H1 (cell line): Measurements from ENCODE around the gene SPINK7. TPM values are rescaled to one million over a fixed set of nuclear protein-coding genes. Genes with fewer than 3 reads are reported as not detected.

Source experiments
- CTCF ChIA-PET: fragments of 300-600 bp; sonication (Branson Sonifier 250); formaldehyde crosslinking; loops from one replicate; lab custom pipeline; 2021; ENCODE audit not compliant: partially characterized antibody; lab: Charles Lee
- POLR2A ChIA-PET: fragments of 300-600 bp; sonication (Branson Sonifier 250); formaldehyde crosslinking; loops from one replicate; lab custom pipeline; 2021; ENCODE audit warnings: inconsistent platforms; ENCODE audit not compliant: partially characterized antibody; lab: Charles Lee
- DNase-seq, 2 experiments: peaks; one replicate each; pipeline versions ENCODE4 v3.0.0 to v3.0.0-alpha.2; 2010 to 2022; ENCODE audit warnings: low spot score in 2 of 2, low read depth in 1 of 2, mixed read lengths in 1 of 2
- FAIRE-seq: peaks from 2 replicates; lab custom pipeline; 2011; peaks lifted over from hg19 to GRCh38; lab: Jason Lieb, UNC
- H2AFZ ChIP-seq: 2 replicates; pipeline ENCODE4 v1.8.1; 2012; ENCODE audit warnings: low read length, inconsistent platforms
- H2AK5ac ChIP-seq: 2 replicates; pipeline ENCODE4 v1.6.1; 2013; ENCODE audit warnings: low read depth, low read length
- H2BK120ac ChIP-seq: replicated peaks from 2 replicates; pipeline ENCODE3; 2013; ENCODE audit warnings: low read depth, low read length, inconsistent platforms
- H2BK12ac ChIP-seq: 2 replicates; pipeline ENCODE4 v1.6.1; 2013; ENCODE audit warnings: low read depth, low read length
- H2BK15ac ChIP-seq: 2 replicates; pipeline ENCODE4 v1.6.1; 2013; ENCODE audit warnings: low read length
- H2BK20ac ChIP-seq: 2 replicates; pipeline ENCODE4 v1.6.1; 2013; ENCODE audit warnings: low read length
- H2BK5ac ChIP-seq: 2 replicates; pipeline ENCODE4 v1.6.1; 2013; ENCODE audit warnings: low read depth, low read length
- H3K14ac ChIP-seq: 2 replicates; pipeline ENCODE4 v1.6.1; 2013; ENCODE audit warnings: inconsistent platforms; ENCODE audit not compliant: insufficient read length
- H3K18ac ChIP-seq: 2 replicates; pipeline ENCODE4 v1.6.1; 2013; ENCODE audit warnings: low read length; ENCODE audit errors: extremely low read depth
- H3K23ac ChIP-seq: 2 replicates; pipeline ENCODE4 v1.6.1; 2013; ENCODE audit warnings: inconsistent platforms; ENCODE audit not compliant: insufficient read length
- H3K23me2 ChIP-seq: 2 replicates; pipeline ENCODE4 v1.6.1; 2013; ENCODE audit warnings: low read depth, low read length
- H3K27ac ChIP-seq: 2 replicates; pipeline ENCODE4 v1.6.1; 2011; ENCODE audit warnings: low read depth, low read length, inconsistent platforms
- H3K27me3 ChIP-seq, 4 experiments: replicated peaks in 1 of 4; 1 replicate in 1 of 4; 2 replicates in 3 of 4; pipeline versions ENCODE4 v1.6.1 to v1.8.1; 2011 to 2013; ENCODE audit warnings: low read length in 3 of 4, mild to moderate bottlenecking in 3 of 4, inconsistent platforms in 2 of 4, mixed read lengths in 2 of 4, moderate library complexity in 1 of 4; ENCODE audit not compliant: control insufficient read depth in 3 of 4, insufficient read depth in 3 of 4; ENCODE audit errors: extremely low read depth in 1 of 4
- H3K36me3 ChIP-seq, 4 experiments: 2 replicates each; pipeline versions ENCODE4 v1.6.1 to v1.8.1; 2011 to 2013; ENCODE audit warnings: mild to moderate bottlenecking in 4 of 4, low read length in 3 of 4, moderate library complexity in 2 of 4, control low read depth in 1 of 4, inconsistent platforms in 1 of 4; ENCODE audit not compliant: insufficient read depth in 4 of 4, control insufficient read depth in 2 of 4
- H3K4ac ChIP-seq: replicated peaks from 2 replicates; pipeline ENCODE3; 2013; ENCODE audit warnings: low read length, low read depth, mixed read lengths, inconsistent platforms; ENCODE audit not compliant: insufficient read length
- H3K4me1 ChIP-seq, 4 experiments: replicated peaks in 1 of 4; 1 replicate in 1 of 4; 2 replicates in 3 of 4; pipeline versions ENCODE4 v1.6.1 to v1.8.1; 2011 to 2013; ENCODE audit warnings: low read length in 3 of 4, inconsistent platforms in 2 of 4, mixed read lengths in 1 of 4; ENCODE audit not compliant: insufficient read depth in 4 of 4, control insufficient read depth in 3 of 4
- H3K4me2 ChIP-seq, 2 experiments: 2 replicates each; pipeline versions ENCODE4 v1.6.1 to v1.8.1; 2011 to 2013; ENCODE audit warnings: low read depth in 2 of 2, low read length in 2 of 2, control low read depth in 1 of 2, inconsistent platforms in 1 of 2, mild to moderate bottlenecking in 1 of 2; ENCODE audit not compliant: insufficient read depth in 1 of 2
- H3K4me3 ChIP-seq, 4 experiments: fragments of 200-600, 300-600 bp in 1 of 4; sonication (generic), shearing (Covaris generic), sonication (Bioruptor Twin) in 1 of 4; 2 replicates each; pipeline versions ENCODE4 v1.5.1 to v1.8.1; 2011 to 2016; ENCODE audit warnings: low read length in 4 of 4, low read depth in 3 of 4, control low read depth in 2 of 4, inconsistent platforms in 2 of 4, mild to moderate bottlenecking in 2 of 4, mixed read lengths in 1 of 4, moderate library complexity in 1 of 4; ENCODE audit not compliant: insufficient read depth in 2 of 4; ENCODE audit errors: extremely low read depth in 1 of 4
- H3K56ac ChIP-seq: replicated peaks from 2 replicates; pipeline ENCODE3; 2013; ENCODE audit warnings: low read depth, mild to moderate bottlenecking, mixed read lengths, low read length, inconsistent platforms; ENCODE audit not compliant: insufficient read length
- H3K79me1 ChIP-seq: 2 replicates; pipeline ENCODE4 v1.6.1; 2013; ENCODE audit warnings: low read depth, low read length, control low read depth
- H3K79me2 ChIP-seq, 2 experiments: 2 replicates each; pipeline versions ENCODE4 v1.6.1 to v1.8.1; 2012 to 2013; ENCODE audit warnings: low read length in 2 of 2, mild to moderate bottlenecking in 2 of 2, inconsistent platforms in 1 of 2; ENCODE audit not compliant: insufficient read depth in 2 of 2, control insufficient read depth in 1 of 2
- H3K9ac ChIP-seq, 4 experiments: replicated peaks in 1 of 4; 1 replicate in 1 of 4; 2 replicates in 3 of 4; pipeline versions ENCODE4 v1.6.1 to v1.8.1; 2011 to 2013; ENCODE audit warnings: low read depth in 3 of 4, low read length in 3 of 4, control low read depth in 2 of 4, mild to moderate bottlenecking in 2 of 4, moderate library complexity in 2 of 4, inconsistent platforms in 1 of 4; ENCODE audit errors: extremely low read depth in 1 of 4
- H3K9me3 ChIP-seq, 2 experiments: 2 replicates each; pipeline versions ENCODE4 v1.6.1 to v1.8.1; 2012 to 2013; ENCODE audit warnings: mild to moderate bottlenecking in 2 of 2, moderate library complexity in 2 of 2, control low read depth in 1 of 2, inconsistent platforms in 1 of 2, low read depth in 1 of 2, low read length in 1 of 2, mixed read lengths in 1 of 2; ENCODE audit not compliant: insufficient read depth in 2 of 2
- H4K20me1 ChIP-seq, 2 experiments: replicated peaks in 1 of 2; 2 replicates each; pipeline versions ENCODE3 to v1.8.1; 2011 to 2013; ENCODE audit warnings: inconsistent platforms in 2 of 2, low read length in 2 of 2, mild to moderate bottlenecking in 1 of 2; ENCODE audit not compliant: insufficient read depth in 2 of 2, control insufficient read depth in 1 of 2
- H4K5ac ChIP-seq: 2 replicates; pipeline ENCODE4 v1.6.1; 2013; ENCODE audit warnings: low read length, low read depth, mixed read lengths, inconsistent platforms; ENCODE audit not compliant: insufficient read length
- H4K8ac ChIP-seq: 2 replicates; pipeline ENCODE4 v1.8.0; 2013; ENCODE audit warnings: mild to moderate bottlenecking, moderate library complexity, low read length, inconsistent platforms; ENCODE audit not compliant: insufficient read depth; ENCODE audit errors: extremely low read depth
- H4K91ac ChIP-seq: replicated peaks from 2 replicates; pipeline ENCODE3; 2013; ENCODE audit warnings: low read length, mixed read lengths, inconsistent platforms; ENCODE audit not compliant: insufficient read length
- ATF3 ChIP-seq: IDR thresholded peaks from 2 replicates; pipeline ENCODE4 v1.6.1; 2011; ENCODE audit warnings: low read depth, mild to moderate bottlenecking, low read length; ENCODE audit not compliant: insufficient read depth
- CREB1 ChIP-seq: IDR thresholded peaks from 2 replicates; pipeline ENCODE4 v1.6.1; 2012; ENCODE audit warnings: inconsistent platforms
- GTF2F1 ChIP-seq: IDR thresholded peaks from 2 replicates; pipeline ENCODE4 v1.6.1; 2012; ENCODE audit warnings: low read depth, low read length, improper control_type of control experiment, borderline replicate concordance
- PHF8 ChIP-seq: fragments of 200-600 bp; sonication (generic); conservative IDR thresholded peaks from 2 replicates; pipeline ENCODE4 v1.7.1; 2012; ENCODE audit warnings: low read depth, mild to moderate bottlenecking, inconsistent platforms, low read length, moderate library complexity
- POU5F1 ChIP-seq: IDR thresholded peaks from 2 replicates; pipeline ENCODE4 v1.6.1; 2011; ENCODE audit warnings: low read depth, mild to moderate bottlenecking, low read length, moderate library complexity
- SAP30 ChIP-seq: fragments of 300-600 bp; sonication (generic); IDR thresholded peaks from 2 replicates; pipeline ENCODE4 v1.7.1; 2012; ENCODE audit warnings: low read length, moderate library complexity, mild to moderate bottlenecking, inconsistent platforms; ENCODE audit not compliant: insufficient read depth, insufficient replicate concordance
- SIN3A ChIP-seq, 2 experiments: IDR thresholded peaks in 1 of 2; conservative IDR thresholded peaks in 1 of 2; 2 replicates each; pipeline ENCODE4 v1.6.1; 2011 to 2012; ENCODE audit warnings: low read length in 2 of 2, improper control_type of control experiment in 1 of 2, low read depth in 1 of 2, mild to moderate bottlenecking in 1 of 2
- SIX5 ChIP-seq: IDR thresholded peaks from 2 replicates; pipeline ENCODE4 v1.6.1; 2011; ENCODE audit warnings: mild to moderate bottlenecking, low read depth, low read length
- TCF12 ChIP-seq: IDR thresholded peaks from 2 replicates; pipeline ENCODE4 v1.6.1; 2011; ENCODE audit warnings: low read depth, mild to moderate bottlenecking, low read length
- YY1 ChIP-seq: IDR thresholded peaks from 2 replicates; pipeline ENCODE4 v1.6.1; 2011; ENCODE audit warnings: low read depth, mild to moderate bottlenecking, low read length
- WGBS, 2 experiments: shearing (Covaris generic) in 1 of 2; methylation state at CpG; one replicate each; pipeline versions ENCODE4 v1.1.6 to v1.1.7; 2013 to 2015; ENCODE audit warnings: low lambda C conversion rate in 2 of 2, mixed read lengths in 2 of 2, inconsistent platforms in 1 of 2, low coverage in 1 of 2, missing lambda C conversion rate in 1 of 2; ENCODE audit not compliant: insufficient replicate concordance in 2 of 2, insufficient coverage in 1 of 2, insufficient read length in 1 of 2; ENCODE audit errors: extremely low coverage in 1 of 2, missing lambda C conversion rate in 1 of 2; 5-methylcytosine and 5-hydroxymethylcytosine counted together
- polyA plus RNA-seq, 7 experiments: library from polyadenylated mRNA; depleted of rRNA in 3 of 7; stranded (reverse) in 5 of 7; unstranded in 2 of 7; fragments of >200 nt in 5 of 7; fragments of 200-250 nt in 2 of 7; gene quantifications; 1 replicate in 5 of 7; 2 replicates in 1 of 7; 4 replicates in 1 of 7; pipeline versions ENCODE4 v1.2.1 to v1.2.3, GENCODE V29; 2011 to 2013; ENCODE audit warnings: missing spikeins in 2 of 7, mixed read lengths in 2 of 7
- total RNA-seq: library from RNA; stranded (reverse); fragmentation: NEBNext Ultra II Directional; extraction: Animal tissue kit (Norgen Biotek cat#: 25700); gene quantifications from 2 replicates; pipeline ENCODE4 v1.2.1, GENCODE V29; 2021
- TF ChIP-seq, protein P1 (sequence below): IDR thresholded peaks from 2 replicates; pipeline ENCODE4 v1.6.1; 2012; ENCODE audit warnings: low read length, inconsistent platforms

The SPINK7 gene
- total and polyA plus RNA-seq, 2 of the 8 experiments (the other 6 are each of a cell fraction or from before 2014, with no cell fraction given) = not detected

- H3K56ac ChIP-seq = no peak within 1 kb of the TSS
- DNase-seq = no peak
- POLR2A ChIA-PET = no interaction called here
- TF ChIP-seq POU5F1 (no peak), CREB1 (no peak), SAP30 (no peak), SIN3A (conservative IDR thresholded peaks at IDR 0.05 in 1 of 2, IDR thresholded peaks at IDR 0.05 in 1 of 2; ENCODE audit: low read depth in 1 of 2, low read length in 2 of 2) (no peak), GTF2F1 (no peak), PHF8 (no peak), SIX5 (no peak), TCF12 (no peak), YY1 (no peak), ATF3 (no peak)
- TF ChIP-seq, protein P1, sequence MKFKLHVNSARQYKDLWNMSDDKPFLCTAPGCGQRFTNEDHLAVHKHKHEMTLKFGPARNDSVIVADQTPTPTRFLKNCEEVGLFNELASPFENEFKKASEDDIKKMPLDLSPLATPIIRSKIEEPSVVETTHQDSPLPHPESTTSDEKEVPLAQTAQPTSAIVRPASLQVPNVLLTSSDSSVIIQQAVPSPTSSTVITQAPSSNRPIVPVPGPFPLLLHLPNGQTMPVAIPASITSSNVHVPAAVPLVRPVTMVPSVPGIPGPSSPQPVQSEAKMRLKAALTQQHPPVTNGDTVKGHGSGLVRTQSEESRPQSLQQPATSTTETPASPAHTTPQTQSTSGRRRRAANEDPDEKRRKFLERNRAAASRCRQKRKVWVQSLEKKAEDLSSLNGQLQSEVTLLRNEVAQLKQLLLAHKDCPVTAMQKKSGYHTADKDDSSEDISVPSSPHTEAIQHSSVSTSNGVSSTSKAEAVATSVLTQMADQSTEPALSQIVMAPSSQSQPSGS = no peak
Measured at GRCh38 chr5:148268566-148268965, 43.7 kb upstream of the SPINK7 start, which contains the start of gene SPINK13. Gene SPINK13, plus strand, starts transcription at chr5:148268794. Its CDS starts 1,279 bp downstream, at chr5:148270073.

More at GRCh38 chr5:148268566-148268965, 43.7 kb upstream of the SPINK7 start, which contains the start of gene SPINK13:
- H3K23ac ChIP-seq = no peak within 1 kb of the TSS
- no peaks in the 10 kb centered on the region for H3K27me3 ChIP-seq
- no peak for FAIRE-seq
- peak within 1 kb of the TSS; percentile 91 for H2AFZ ChIP-seq
- no peak within 1 kb of the TSS for H3K27ac ChIP-seq
- H3K18ac ChIP-seq = no peak within 1 kb of the TSS
- H3K36me3 ChIP-seq = no peaks in the 10 kb centered on the region
- H3K4ac ChIP-seq = no peak within 1 kb of the TSS
- H4K5ac ChIP-seq = no peak within 1 kb of the TSS
- H3K4me3 ChIP-seq = no peak within 1 kb of the TSS
- no peaks in the 10 kb centered on the region for H3K23me2 ChIP-seq
- H4K20me1 ChIP-seq = no peaks in the 10 kb centered on the region
- H2BK120ac ChIP-seq = no peak within 1 kb of the TSS
- no peak within 1 kb of the TSS for H3K9ac ChIP-seq
- H3K14ac ChIP-seq = no peak within 1 kb of the TSS
- no peak within 1 kb of the TSS for H2AK5ac ChIP-seq
- H4K8ac ChIP-seq = no peak within 1 kb of the TSS
- H3K4me1 ChIP-seq = no peaks in the 10 kb centered on the region
- no peak within 1 kb of the TSS for H2BK5ac ChIP-seq
- whole genome bisulfite sequencing, 2 experiments = 94% methylated on average over 4 of the region's 4 CpGs; no CpG with 5 or more reads in 1 of the 2 experiments
- no peak within 1 kb of the TSS for H2BK15ac ChIP-seq
- no peaks in the 10 kb centered on the region for H3K79me1 ChIP-seq
- CTCF ChIA-PET = interaction anchor here (1.2 kb wide), 1 partner anchor 22 kb away, joined by 4 read pairs; no protein-coding TSS in a partner anchor
- no peaks in the 10 kb centered on the region for H3K79me2 ChIP-seq
- H3K9me3 ChIP-seq = no peaks in the 10 kb centered on the region
- no peak within 1 kb of the TSS for H4K91ac ChIP-seq
- H2BK12ac ChIP-seq = no peak within 1 kb of the TSS
- H3K4me2 ChIP-seq = no peak within 1 kb of the TSS
- H2BK20ac ChIP-seq = no peak within 1 kb of the TSS
